Activated CD8-positive, alpha-beta memory T cell treated with anti-CD3 and anti-CD28 coated beads, Interleukin-2, amount 50 U/mL, for 4 hours (primary cell): ENCODE measurements around the gene PARP16.

Experiments
- DNase-seq: peaks from one replicate; pipeline ENCODE4 v3.0.0-alpha.2; 2020

PARP16 gene

GRCh38 chr15:65311760-65312159 is 25.1 kb upstream of the PARP16 start:
- no peak for DNase-seq

- no peak for DNase-seq
These were observed 23.9 kb upstream of the PARP16 start for GRCh38 chr15:65310431-65311137.

- DNase-seq = no peak
These were observed 23.3 kb upstream of the PARP16 start for GRCh38 chr15:65309882-65310418.

GRCh38 chr15:65307978-65308377 is 21.3 kb upstream of the PARP16 start:
- no peak for DNase-seq

GRCh38 chr15:65306551-65306950 is 19.9 kb upstream of the PARP16 start:
- DNase-seq = no peak

GRCh38 chr15:65305776-65306175 is 19.1 kb upstream of the PARP16 start:
- DNase-seq = no peak

- DNase-seq = no peak
These were observed 18.6 kb upstream of the PARP16 start for GRCh38 chr15:65305150-65305758.

GRCh38 chr15:65304381-65305149 is 17.9 kb upstream of the PARP16 start, which contains the start of gene RNU5B-1:
Gene RNU5B-1 (plus strand): TSS chr15:65304677.
- DNase-seq = peak; percentile 71

GRCh38 chr15:65303687-65304380 is 17.2 kb upstream of the PARP16 start:
- no peak for DNase-seq

- no peak for DNase-seq
These were observed 15.4 kb upstream of the PARP16 start for GRCh38 chr15:65302061-65302460.

- no peak for DNase-seq
These were observed 14.3 kb upstream of the PARP16 start for GRCh38 chr15:65300924-65301441.

GRCh38 chr15:65298731-65299130 is 12.0 kb upstream of the PARP16 start:
- DNase-seq = no peak

- no peak for DNase-seq
These were observed 6.3 kb upstream of the PARP16 start for GRCh38 chr15:65292938-65293518.

- DNase-seq = no peak
These were observed 3.5 kb upstream of the PARP16 start for GRCh38 chr15:65290228-65290627.

- DNase-seq = no peak
These were observed 2.7 kb upstream of the PARP16 start for GRCh38 chr15:65289261-65289854.

GRCh38 chr15:65287520-65287855 is 805 bp upstream of the PARP16 start:
- DNase-seq = no peak

GRCh38 chr15:65286069-65286703 is 497 bp downstream of the PARP16 start:
- no peak for DNase-seq

- no peak for DNase-seq
These were observed 1.2 kb downstream of the PARP16 start for GRCh38 chr15:65285291-65286068.

GRCh38 chr15:65278480-65278879 is 8.2 kb downstream of the PARP16 start:
- DNase-seq = no peak

GRCh38 chr15:65277015-65277414 is 9.7 kb downstream of the PARP16 start:
- no peak for DNase-seq

GRCh38 chr15:65275728-65276126 is 11.0 kb downstream of the PARP16 start:
- no peak for DNase-seq
